A549 (cell line): Measurements from ENCODE around the gene DYDC1.

ENCODE experiments used
- CTCF ChIP-seq: fragments of >200 bp; sonication (Bioruptor Twin); formaldehyde crosslinking; IDR thresholded peaks from 3 replicates; pipeline ENCODE4 v1.5.1; 2016
- JUN ChIP-seq, 2 experiments: fragments of >200 bp; sonication (Bioruptor Twin); formaldehyde crosslinking; IDR thresholded peaks; 2 replicates in 1 of 2; 3 replicates in 1 of 2; pipeline ENCODE4 v1.6.1; 2016 to 2017
- KDM1A ChIP-seq: fragments of 200-600 bp; sonication (generic); IDR thresholded peaks from 2 replicates; pipeline ENCODE4 v1.6.1; 2016; ENCODE audit warnings: low read depth, mild to moderate bottlenecking
- SMC3 ChIP-seq: fragments of >200 bp; sonication (Bioruptor Twin); formaldehyde crosslinking; IDR thresholded peaks from 3 replicates; pipeline ENCODE4 v1.6.1; 2018; ENCODE audit warnings: inconsistent platforms

DNA sequence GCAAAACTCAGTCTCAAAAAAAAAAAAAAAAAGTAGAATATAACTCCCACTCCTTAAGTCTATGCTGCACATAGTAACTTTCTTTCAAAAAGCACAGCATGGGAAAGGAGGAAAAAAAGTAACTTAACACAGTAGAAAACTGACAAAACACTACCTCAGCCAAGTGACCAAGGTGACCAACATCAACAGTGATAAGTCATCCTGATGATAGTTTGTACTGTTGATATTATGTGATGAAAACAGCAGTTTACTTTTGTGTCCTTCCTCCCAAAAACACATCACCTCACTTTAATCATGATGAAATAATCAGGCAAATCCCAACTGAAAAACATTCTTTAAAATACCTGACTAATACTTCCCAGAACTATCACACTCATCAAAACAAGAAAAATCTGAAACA lies 37.8 kb downstream of the DYDC1 start:
- TF ChIP-seq JUN (IDR thresholded peaks at IDR 0.05) (no peak), KDM1A (no peak), CTCF (no peak), SMC3 (no peak)
